DOHH2 (cell line): ENCODE data around the gene PNRC2.

Source experiments
- H3F3A ChIP-seq: fragments of 200-600 bp; sonication (generic), shearing (Covaris generic); 2 replicates; pipeline ENCODE4 v1.6.0; 2016; ENCODE audit warnings: antibody characterized with exemption, mild to moderate bottlenecking; ENCODE audit not compliant: control insufficient read depth, insufficient read depth
- H3K27ac ChIP-seq: fragments of 200-600 bp; sonication (generic); 2 replicates; pipeline ENCODE4 v1.5.1; 2014; ENCODE audit warnings: low read depth, mild to moderate bottlenecking, low read length, moderate library complexity
- H3K27me3 ChIP-seq: fragments of 200-600 bp; sonication (generic); 2 replicates; pipeline ENCODE4 v1.6.1; 2014; ENCODE audit warnings: mild to moderate bottlenecking, low read length, mixed read lengths; ENCODE audit not compliant: control insufficient read depth
- H3K36me3 ChIP-seq: fragments of 200-600 bp; sonication (generic); 2 replicates; pipeline ENCODE4 v1.6.1; 2014; ENCODE audit warnings: mild to moderate bottlenecking, low read length, moderate library complexity, mixed read lengths; ENCODE audit not compliant: control insufficient read depth
- H3K4me1 ChIP-seq: fragments of 200-600 bp; sonication (generic); 2 replicates; pipeline ENCODE4 v1.6.1; 2014; ENCODE audit warnings: mild to moderate bottlenecking, low read length, mixed read lengths; ENCODE audit not compliant: control insufficient read depth
- H3K4me2 ChIP-seq: fragments of 200-600 bp; sonication (generic); 2 replicates; pipeline ENCODE4 v1.6.0; 2014; ENCODE audit warnings: mild to moderate bottlenecking, low read length, moderate library complexity
- H3K4me3 ChIP-seq: fragments of 200-600 bp; sonication (generic); 2 replicates; pipeline ENCODE4 v1.5.1; 2014; ENCODE audit warnings: mild to moderate bottlenecking, low read length, mixed read lengths
- H3K79me2 ChIP-seq: fragments of 200-600 bp; sonication (generic); 2 replicates; pipeline ENCODE4 v1.6.1; 2014; ENCODE audit warnings: mild to moderate bottlenecking, low read length, mixed read lengths; ENCODE audit not compliant: control insufficient read depth
- H3K9me2 ChIP-seq: fragments of 200-600 bp; sonication (generic); replicated peaks from 2 replicates; pipeline ENCODE4 v1.6.1; 2014; ENCODE audit warnings: mild to moderate bottlenecking, low read length, mixed read lengths; ENCODE audit not compliant: control insufficient read depth
- H3K9me3 ChIP-seq: fragments of 200-600 bp; sonication (generic); 2 replicates; pipeline ENCODE4 v1.6.1; 2014; ENCODE audit warnings: antibody characterized with exemption, low read length, mixed read lengths; ENCODE audit not compliant: control insufficient read depth, insufficient read depth
- H4K20me1 ChIP-seq: fragments of 200-600 bp; sonication (generic); 2 replicates; pipeline ENCODE4 v1.6.0; 2014; ENCODE audit warnings: low read depth, mild to moderate bottlenecking, antibody characterized with exemption, low read length, moderate library complexity; ENCODE audit not compliant: control insufficient read depth, insufficient read depth
- EZH2phosphoT487 ChIP-seq: fragments of 200-600 bp; sonication (generic); IDR thresholded peaks from 2 replicates; pipeline ENCODE4 v1.6.1; 2017; ENCODE audit warnings: borderline replicate concordance, mild to moderate bottlenecking, antibody characterized with exemption, low read length, moderate library complexity, mixed read lengths
- TF ChIP-seq, protein P1 (sequence below): fragments of 200-600 bp; sonication (generic); IDR thresholded peaks from one replicate; pipeline ENCODE4 v1.5.1; 2014; ENCODE audit warnings: antibody characterized with exemption, mild to moderate bottlenecking, low read depth, low read length; ENCODE audit not compliant: poor library complexity, severe bottlenecking

PNRC2 gene

GRCh38 chr1:23958810-23959460 lies 693 bp upstream of the PNRC2 start:
- peaks cover 53% of the 10 kb centered on the region for H3K4me1 ChIP-seq
- H3K27me3 ChIP-seq = no peaks in the 10 kb centered on the region
- peak overlapping the region; percentile 87 for H3K4me3 ChIP-seq
- peak overlapping the region; percentile 97 for H3K27ac ChIP-seq
- no peaks in the 10 kb centered on the region for H3K9me3 ChIP-seq
- no peak for TF ChIP-seq EZH2phosphoT487
- TF ChIP-seq, protein P1, sequence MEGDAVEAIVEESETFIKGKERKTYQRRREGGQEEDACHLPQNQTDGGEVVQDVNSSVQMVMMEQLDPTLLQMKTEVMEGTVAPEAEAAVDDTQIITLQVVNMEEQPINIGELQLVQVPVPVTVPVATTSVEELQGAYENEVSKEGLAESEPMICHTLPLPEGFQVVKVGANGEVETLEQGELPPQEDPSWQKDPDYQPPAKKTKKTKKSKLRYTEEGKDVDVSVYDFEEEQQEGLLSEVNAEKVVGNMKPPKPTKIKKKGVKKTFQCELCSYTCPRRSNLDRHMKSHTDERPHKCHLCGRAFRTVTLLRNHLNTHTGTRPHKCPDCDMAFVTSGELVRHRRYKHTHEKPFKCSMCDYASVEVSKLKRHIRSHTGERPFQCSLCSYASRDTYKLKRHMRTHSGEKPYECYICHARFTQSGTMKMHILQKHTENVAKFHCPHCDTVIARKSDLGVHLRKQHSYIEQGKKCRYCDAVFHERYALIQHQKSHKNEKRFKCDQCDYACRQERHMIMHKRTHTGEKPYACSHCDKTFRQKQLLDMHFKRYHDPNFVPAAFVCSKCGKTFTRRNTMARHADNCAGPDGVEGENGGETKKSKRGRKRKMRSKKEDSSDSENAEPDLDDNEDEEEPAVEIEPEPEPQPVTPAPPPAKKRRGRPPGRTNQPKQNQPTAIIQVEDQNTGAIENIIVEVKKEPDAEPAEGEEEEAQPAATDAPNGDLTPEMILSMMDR = peak; percentile 63
- H3K9me2 ChIP-seq = no peaks in the 10 kb centered on the region
- H3K79me2 ChIP-seq = peaks cover 24% of the 10 kb centered on the region
- H3F3A ChIP-seq = peaks cover 41% of the 10 kb centered on the region
- peaks cover 39% of the 10 kb centered on the region for H3K36me3 ChIP-seq
- peak overlapping the region; percentile 85 for H3K4me2 ChIP-seq
- peaks cover 8% of the 10 kb centered on the region; the same call in 1 of the 2 replicates for H4K20me1 ChIP-seq

DNA sequence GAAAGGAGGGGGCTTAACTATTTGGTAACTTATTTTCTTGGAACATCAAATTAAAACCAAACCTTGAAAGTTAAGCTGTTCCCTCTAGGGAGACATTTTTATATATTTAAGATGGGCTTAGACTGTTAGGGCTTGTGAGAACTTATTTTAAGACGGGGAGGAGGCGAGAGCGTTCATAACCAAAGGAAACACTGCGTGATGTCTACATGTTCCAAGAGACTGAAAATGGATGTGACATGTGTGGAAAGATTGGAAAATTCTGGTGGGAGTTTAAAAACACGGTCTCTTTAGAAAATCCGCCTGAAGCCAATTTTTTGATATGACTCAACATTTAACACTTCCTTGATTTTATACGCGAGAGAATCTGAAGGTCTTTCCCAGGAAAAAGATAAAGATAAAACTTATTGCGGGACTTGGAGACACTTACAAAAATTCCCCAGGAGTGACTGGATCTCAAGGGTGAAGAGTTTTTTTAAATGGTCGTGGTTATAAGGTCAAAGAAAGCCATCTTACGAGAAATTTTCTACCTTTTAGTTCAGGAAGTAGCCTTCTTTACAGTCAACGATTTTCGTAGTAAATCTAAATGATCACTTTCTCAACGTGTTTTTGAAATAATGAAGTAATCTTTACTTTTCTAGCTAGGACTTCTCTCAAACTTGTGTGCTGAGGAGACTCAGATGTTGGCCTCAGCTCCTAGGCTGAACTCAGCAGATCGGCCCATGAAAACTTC lies 828 bp downstream of the PNRC2 start:
- Histone ChIP-seq H3K27me3 (no peaks in the 10 kb centered on the region), H3K4me2 (peak overlapping the region; percentile 85), H3K27ac (peak overlapping the region; percentile 97), H3K4me3 (peak overlapping the region; percentile 87), H3K79me2 (peaks cover 36% of the 10 kb centered on the region), H3K36me3 (peaks cover 54% of the 10 kb centered on the region), H4K20me1 (peaks cover 8% of the 10 kb centered on the region; the same call in 1 of the 2 replicates), H3K4me1 (peaks cover 58% of the 10 kb centered on the region), H3K9me2 (no peaks in the 10 kb centered on the region), H3F3A (peaks cover 56% of the 10 kb centered on the region), H3K9me3 (no peaks in the 10 kb centered on the region)
- no peak for TF ChIP-seq EZH2phosphoT487
- TF ChIP-seq, protein P1 = no peak

DNA sequence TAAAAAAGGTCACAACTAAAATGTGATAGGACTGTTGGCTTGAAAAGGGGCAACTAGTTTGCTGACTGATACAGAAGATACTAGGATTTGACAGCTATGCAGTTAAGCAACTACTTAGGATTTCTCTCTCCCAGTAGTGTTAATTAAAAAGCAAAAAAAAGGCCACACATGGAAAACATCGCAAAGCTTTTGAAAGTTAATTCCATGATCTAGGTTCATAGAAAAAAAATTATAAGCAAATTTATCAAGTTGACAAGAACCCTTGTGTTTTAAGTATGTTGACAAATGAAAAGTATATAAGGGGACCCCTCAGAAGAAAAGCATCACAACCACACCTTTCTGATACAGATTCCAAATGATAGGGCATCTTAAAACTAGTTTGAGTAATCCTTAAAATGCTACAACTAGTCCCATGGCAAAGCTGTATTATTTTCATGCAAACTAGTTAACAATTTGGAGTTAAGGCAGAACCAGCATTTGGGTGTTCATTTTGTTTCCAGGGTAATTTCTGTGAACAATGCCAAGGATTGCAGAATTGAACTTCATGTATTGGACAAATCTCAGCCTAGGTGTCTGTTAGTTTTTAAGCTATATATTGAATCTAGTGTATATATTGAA lies 4.1 kb downstream of the PNRC2 start:
- no peak overlapping the region; the same call in 1 of the 2 replicates for H3K4me2 ChIP-seq
- peaks cover 62% of the 10 kb centered on the region for H3K79me2 ChIP-seq
- peaks cover 44% of the 10 kb centered on the region for H3K4me1 ChIP-seq
- H3K4me3 ChIP-seq = no peak overlapping the region
- H3F3A ChIP-seq = peaks cover 77% of the 10 kb centered on the region
- H3K27me3 ChIP-seq = no peaks in the 10 kb centered on the region
- TF ChIP-seq EZH2phosphoT487 = no peak
- TF ChIP-seq, protein P1 = no peak
- peak overlapping the region; percentile 44 for H3K27ac ChIP-seq
- no peaks in the 10 kb centered on the region for H3K9me3 ChIP-seq
- H3K9me2 ChIP-seq = no peaks in the 10 kb centered on the region
- H3K36me3 ChIP-seq = peaks cover 87% of the 10 kb centered on the region
- peaks cover 8% of the 10 kb centered on the region; the same call in 1 of the 2 replicates for H4K20me1 ChIP-seq
